ENCODE results near the gene PTPRR.

The PTPRR gene

DNA sequence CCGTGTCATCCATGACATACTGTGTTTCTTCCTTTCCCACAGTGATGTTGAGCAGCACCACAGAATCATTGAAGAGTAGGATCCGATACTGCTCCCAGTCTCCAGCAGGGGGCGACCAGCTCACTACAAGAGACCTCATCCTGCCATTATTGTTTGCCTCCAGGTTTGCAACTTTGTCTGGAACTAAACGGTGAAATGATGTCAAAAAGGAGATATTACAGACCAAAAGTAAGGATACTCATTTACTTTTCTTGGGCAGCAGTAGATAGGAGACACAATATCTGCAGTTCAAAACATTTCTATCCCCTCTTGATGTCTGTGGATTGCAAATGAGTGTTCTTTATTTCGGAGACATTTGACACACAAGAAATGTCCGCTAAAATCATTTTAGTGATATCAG lies 330.5 kb downstream of the PTPRR start:
- peak; percentile 24 for DNase-seq
